HG03025 (cell line): ENCODE data around the gene KIF3C.
A peak's percentile ranks its signal among the peaks of the same experiment; 100 is the strongest.

ENCODE experiments used
- ATAC-seq: cut with Tn5 transposase; IDR thresholded peaks from one replicate; pipeline ENCODE4 v1.9.1; 2021; ENCODE audit warnings: mild to moderate bottlenecking, moderate library complexity; ENCODE audit not compliant: unreplicated experiment, low FRiP score

The KIF3C gene

GRCh38 chr2:25881764-25882163, 100.5 kb downstream of the KIF3C start:
- ATAC-seq, result no peak

- no peak for ATAC-seq
Measured at GRCh38 chr2:25879133-25879730, 103.1 kb downstream of the KIF3C start.

GRCh38 chr2:25878361-25879132, 103.8 kb downstream of the KIF3C start, which contains the start of gene ASXL2:
ASXL2 (minus strand) TSS chr2:25878487; CDS start chr2:25878222, 265 bp downstream.
- peak; percentile 95 for ATAC-seq

GRCh38 chr2:25877431-25878360, 104.6 kb downstream of the KIF3C start:
- peak; percentile 22 for ATAC-seq
